GM21737 (cell line): ENCODE measurements around the gene CDC7.
A peak's percentile ranks its signal among the peaks of the same experiment; 100 is the strongest.
"Not testable (repeated sequence)": the region's sequence is repeated elsewhere in the genome, so short reads cannot be mapped to it uniquely, and the experiment has no call there.

Experiments
- ATAC-seq: cut with Tn5 transposase; IDR thresholded peaks from one replicate; pipeline ENCODE4 v1.9.1; 2021; ENCODE audit warnings: mild to moderate bottlenecking, moderate library complexity; ENCODE audit not compliant: unreplicated experiment

The CDC7 gene

DNA sequence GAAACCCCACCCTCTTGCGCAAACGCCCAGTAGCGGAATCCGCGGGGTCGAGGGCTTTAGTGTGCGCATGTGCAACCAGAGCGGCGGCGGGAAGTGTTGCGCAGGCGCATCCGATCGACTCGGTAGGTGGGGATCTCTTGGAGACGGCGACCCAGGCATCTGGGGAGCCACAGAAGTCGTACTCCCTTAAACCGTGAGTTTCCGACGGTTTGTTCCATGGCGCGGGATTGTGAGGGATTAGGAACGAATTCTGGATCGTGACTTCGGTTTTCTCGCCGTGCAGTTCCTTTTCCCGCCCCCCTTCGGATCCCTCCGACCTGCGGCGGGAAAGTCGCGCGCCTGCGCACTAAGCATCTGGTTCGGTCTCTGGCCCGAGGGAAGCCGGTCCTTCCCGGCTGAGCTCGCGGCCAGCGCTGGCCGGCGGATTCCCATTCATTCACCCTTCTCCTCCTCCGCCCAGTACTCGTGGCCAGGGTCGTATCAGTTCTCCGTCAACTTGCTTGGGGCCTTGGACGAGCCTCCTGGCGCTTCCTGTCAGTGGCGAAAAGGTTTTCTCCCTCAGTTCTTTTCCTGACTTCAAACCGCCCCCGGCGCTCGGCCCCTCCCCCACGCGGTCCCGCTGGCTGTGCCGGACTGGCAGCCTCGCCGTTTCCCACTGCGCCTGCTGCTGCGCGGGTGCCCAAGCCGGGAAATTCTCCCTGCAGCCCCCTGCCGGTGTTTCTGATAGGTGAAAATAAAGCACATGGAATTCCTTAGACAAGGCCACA, at the start of gene CDC7:
Gene CDC7 (plus strand): TSS at position 96 of the 767 bp plus-strand sequence. CDS start 866 bp downstream, outside the sequence.
- ATAC-seq = peak; percentile 80

DNA sequence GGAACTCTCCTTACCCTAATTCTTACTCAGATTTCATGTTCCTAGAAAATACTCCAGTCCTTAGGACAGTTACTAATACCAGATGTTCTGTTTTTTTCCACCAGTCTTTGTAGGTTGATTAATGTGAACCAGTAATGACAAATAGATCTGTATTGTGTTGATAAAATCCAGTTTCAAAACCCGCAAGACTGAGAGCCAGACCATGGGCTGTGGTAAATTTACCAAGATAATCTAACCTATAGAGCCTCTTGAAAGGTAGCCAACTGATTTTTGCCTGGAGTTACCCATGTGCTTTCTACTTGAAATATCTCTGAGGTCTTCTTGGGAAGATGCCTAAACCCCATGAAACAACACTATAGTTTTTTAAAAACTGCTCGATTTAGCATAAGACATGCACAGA, 46.5 kb upstream of the CDC7 start:
- ATAC-seq = no peak

DNA sequence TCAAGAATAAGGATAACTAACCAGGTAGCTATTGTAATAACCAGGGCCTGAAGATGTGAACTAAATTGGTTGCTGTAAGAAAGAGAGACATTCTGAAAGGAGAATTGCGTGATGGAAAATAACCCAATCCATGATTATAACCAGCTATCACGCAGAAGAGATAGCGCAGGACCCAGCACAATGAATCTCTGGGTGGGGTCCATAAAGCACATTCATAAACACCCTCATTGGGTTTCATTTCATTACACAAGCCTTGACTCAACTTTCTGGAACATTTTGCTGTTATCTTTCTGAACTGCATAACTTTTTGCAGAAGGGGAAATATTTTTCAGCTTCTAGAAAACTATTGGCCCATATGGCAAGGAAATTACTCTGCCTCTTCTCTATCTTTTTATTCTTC, 45.3 kb upstream of the CDC7 start:
- no peak for ATAC-seq

DNA sequence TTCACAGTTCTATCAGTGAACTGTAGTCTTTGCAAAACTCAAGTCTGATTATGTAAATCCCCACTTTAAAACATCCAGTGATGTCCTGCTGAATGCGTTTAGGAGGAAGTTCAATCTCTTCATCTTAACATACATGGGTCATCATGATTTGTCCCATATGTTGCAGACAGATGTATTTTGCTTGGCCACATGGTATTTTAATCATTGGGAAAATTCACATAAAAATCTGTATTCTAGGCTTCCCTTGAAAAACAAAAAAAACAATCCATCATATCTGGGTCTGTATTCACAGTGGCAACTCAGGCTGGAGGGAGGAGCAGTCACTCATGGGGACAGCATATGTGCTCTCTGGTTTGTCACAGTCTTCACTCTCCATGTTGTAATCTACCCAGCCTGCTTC, 44.8 kb upstream of the CDC7 start:
- ATAC-seq = no peak

- not testable (repeated sequence) for ATAC-seq
Measured at GRCh38 chr1:91465350-91465749, 35.3 kb upstream of the CDC7 start.

DNA sequence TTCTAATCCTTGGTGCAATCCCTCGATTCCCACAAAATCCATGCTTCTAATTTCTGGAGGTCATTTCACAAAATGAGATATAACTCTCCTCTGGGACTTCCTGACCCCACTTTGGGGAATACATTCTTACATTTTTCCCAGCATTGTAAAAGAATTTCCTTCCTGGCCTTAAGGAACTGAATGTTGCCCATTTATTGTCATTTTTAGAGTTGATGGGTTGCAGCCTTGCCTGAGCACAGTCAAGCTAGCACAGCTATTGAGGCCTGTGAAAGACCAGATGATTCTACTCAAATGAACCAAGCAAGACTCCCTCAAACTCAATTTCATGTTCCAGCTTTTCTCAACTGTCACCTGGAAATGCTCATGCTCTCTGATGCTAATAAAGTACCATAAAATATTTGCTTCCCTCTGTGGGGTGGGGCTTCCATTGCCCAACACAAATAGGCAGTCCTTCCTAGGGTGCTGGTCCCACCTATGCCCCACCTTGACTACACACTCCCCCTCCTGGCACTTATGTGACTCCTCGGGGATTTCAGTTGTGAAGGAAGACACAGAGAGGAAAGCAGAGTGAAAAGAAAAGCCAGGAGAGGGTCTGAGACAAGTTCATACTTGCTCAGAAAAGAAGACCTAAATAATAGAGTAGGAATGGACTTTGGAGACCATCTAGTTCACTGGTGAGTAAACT, 24.0 kb upstream of the CDC7 start:
- no peak for ATAC-seq

DNA sequence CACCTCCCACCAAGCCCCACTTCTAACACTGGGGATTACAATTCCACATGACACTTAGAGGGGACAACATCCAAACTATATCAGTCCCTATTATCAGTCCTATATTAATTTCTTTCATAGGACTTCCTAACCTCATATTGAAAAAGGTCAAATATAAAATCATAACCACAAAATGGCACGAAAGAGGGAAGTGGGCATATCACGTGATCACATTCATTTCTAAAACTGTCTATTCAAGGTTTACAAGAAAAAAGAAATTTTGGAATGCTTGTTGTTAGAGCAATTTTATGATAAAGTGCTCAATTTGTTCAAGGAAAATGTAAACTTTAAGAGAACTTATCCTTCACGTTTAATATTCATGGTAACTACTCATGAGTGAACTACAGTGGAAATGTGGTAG, 13.2 kb upstream of the CDC7 start:
- no peak for ATAC-seq

GRCh38 chr1:91490501-91490900, 10.2 kb upstream of the CDC7 start:
- ATAC-seq = no peak

GRCh38 chr1:91498035-91498434, 2.6 kb upstream of the CDC7 start:
- ATAC-seq = no peak

DNA sequence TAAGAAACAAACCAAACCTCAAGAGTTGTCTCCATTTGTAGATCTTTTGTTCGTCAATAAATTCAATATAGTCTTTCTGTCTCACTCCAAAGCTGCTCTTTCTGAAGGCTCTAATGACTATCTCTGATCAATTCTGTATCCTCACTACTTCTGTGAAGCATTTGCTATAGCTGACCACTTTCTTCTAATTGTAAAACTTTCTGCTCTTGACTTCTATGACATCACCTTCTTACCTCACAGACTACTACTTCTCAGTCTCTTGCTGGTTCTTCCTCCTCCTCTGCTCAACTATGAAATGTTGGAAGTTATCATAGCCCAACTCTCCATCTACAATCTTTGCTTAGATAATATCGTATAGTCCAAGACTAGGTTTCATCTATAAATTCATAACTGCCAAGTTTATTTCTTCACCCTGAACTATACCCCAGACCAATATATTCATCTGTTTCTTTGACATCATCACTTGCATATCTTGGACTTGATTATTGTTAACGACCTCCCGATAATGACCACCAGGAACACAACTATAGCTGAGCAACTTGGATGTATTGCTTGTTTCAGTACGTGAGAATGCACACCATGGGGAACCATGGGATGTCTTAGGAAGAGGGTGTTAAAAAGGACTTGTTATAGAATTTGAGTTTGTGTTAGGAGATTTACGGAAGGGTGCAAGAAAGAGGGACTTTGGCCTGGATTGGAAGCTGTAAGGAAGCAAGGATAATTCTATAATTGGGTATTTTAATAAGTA, 2.0 kb upstream of the CDC7 start:
- ATAC-seq = no peak

DNA sequence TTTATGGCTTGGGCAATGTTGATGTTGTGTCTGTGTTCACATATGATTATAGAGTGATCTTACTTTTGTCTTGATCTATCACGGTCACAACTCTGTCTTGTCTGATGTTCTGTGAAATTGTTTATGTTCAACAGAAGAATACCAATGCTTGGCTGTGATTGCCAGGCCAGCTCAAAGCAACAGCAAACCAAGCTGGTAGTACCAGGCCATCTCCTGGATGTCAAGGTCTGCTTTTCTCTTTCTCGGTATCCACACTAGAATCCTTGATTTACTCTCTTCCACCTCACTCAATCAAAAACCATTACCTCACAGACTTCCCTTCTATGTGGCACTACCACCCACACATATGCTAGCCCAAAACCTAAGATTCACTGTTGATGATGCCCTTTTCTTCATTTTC, 1.3 kb upstream of the CDC7 start:
- ATAC-seq = no peak

GRCh38 chr1:91499904-91500755, 521 bp upstream of the CDC7 start:
- ATAC-seq = peak; percentile 5

DNA sequence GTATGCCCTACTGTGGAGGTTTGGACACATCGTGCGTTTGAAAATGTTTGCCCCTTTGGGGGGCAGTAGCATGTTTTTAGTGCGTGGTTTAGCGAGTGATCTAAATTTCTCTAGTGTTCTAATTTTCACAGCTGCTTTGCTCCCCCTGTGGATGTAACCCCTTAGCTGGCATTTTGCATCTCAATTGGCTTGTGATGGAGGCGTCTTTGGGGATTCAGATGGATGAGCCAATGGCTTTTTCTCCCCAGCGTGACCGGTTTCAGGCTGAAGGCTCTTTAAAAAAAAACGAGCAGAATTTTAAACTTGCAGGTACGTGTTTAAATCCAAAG, 836 bp downstream of the CDC7 start:
- ATAC-seq = peak; percentile 3

DNA sequence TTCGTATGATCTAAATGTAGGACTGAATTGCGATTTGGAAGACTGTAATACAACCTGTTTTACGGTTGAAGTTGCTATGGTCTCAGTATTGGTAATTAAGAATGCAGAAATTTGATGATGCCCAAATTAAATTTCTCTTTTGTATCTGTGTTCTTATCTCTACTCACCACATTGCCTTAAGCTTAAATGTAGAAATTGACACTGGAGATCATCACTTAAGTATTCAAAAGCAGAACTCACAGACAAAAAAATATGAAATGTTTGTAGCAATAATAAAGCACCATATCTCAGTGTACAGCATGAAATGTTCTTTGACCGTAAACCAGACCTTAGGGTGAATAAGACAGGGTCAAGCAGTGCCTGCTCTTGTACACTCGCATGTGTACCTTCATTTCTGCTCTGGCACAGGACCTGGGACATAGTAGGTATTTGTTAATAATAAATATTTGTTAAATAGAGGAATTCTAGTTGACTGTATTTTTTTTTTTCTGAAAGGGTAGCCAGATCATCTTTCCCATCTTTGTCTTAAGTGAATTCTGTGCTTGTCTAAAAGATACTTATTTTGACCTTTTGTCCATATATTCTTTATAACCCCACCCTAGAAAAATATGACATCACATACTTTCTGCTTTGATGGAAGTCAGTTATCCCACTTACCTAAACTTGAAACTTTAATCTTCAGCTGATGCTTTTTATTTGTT, 1.5 kb downstream of the CDC7 start:
- ATAC-seq = no peak

DNA sequence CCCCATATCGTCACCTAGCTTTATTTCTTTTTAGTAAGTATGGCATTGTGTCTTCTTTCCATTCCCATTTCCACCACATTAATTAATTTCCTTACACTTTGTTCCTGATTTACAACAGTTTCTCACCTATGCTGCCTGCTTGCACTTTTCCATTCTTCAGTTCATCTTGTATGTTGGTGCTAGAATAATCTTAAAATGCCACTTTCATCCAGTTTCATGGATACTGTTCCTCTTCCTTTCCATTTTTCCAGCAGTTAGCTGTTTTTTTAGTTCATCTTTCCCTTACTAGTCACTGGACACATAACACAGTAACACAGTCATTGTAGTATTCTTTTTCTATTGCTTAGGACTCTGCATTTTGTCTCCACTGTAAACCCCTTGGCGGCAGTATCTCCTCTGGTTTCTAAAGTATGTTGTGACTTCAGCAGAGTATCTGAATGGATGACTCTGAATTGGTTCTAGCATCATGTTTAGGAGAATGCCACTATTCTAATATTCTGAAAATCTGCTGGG, 2.1 kb downstream of the CDC7 start:
- ATAC-seq = no peak

DNA sequence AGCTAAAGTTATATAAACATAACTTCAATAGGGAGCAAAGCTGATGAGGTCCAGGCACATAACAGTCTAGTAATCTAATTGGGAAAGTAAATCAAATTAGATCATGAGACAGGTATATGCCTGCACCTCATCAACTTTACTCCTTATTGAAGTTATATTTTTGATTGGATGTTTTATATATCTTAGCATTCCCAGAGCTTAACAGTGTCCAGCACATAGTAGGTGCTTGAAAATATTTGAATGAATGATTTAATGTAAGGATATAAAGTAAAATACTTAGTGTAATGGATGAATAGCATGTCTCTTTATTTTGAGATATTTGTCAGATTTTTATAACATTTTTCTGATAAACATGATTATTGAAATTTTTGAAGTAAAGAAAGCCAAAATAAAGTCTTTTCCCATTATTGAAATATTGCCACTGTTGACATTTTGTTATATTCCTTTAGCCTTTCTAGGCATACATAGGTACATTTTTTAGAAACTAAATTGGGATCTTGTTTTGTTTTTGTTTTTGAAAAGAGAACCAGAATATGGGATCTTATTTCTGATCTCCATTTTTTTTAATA, 2.8 kb downstream of the CDC7 start:
- no peak for ATAC-seq

DNA sequence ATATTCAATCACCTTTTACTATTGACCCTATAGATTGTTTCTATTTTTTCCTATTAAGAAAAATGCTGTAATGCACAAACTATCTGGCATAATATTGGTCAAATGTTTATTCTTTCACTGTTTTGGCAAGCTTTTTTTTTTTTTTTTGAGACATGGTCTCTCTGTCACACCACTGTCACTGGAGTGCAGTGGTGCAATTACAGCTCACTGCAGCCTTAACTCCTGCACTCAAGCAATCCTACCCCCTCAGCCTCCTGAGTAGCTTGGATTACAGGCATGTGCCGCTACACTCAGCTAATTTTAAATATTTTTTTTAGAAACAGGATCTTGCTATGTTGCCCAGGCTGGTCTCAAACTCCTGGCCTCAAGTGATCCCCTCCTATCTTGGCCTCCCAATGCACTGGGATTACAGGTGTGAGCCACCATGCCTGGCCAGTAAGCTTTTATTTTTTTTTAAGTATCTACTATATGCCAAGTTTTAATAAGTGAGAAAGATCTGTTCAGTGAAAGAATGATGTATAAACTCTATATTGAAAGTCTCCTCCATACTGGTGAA, 3.4 kb downstream of the CDC7 start:
- no peak for ATAC-seq

DNA sequence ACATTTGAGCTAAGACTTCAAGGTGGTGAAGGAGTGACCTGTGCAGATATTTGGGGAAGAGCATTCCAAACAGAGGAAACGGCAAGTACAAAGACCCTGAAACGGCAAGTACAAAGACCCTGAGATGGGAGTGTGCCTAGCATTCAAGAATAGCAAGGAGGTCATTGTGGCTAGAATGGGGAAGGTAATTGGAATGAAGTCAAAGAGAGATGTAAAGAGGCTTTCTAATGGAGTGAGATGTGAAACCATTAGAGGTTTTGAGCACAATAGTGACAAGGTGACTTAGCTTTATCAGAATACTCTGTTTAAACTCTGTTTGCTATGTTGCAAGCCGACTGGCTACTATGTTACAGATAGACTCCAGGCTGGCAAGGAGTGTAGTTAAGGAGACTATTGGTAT, 4.4 kb downstream of the CDC7 start:
- no peak for ATAC-seq

- no peak for ATAC-seq
Measured at GRCh38 chr1:91506071-91506470, 5.4 kb downstream of the CDC7 start.

- ATAC-seq = no peak
Measured at GRCh38 chr1:91507328-91507727, 6.7 kb downstream of the CDC7 start.
